ENCODE measurements around the gene CAPN11.
"Not testable (repeated sequence)": the region's sequence is repeated elsewhere in the genome, so short reads cannot be mapped to it uniquely, and the experiment has no call there.

The CAPN11 gene

DNA sequence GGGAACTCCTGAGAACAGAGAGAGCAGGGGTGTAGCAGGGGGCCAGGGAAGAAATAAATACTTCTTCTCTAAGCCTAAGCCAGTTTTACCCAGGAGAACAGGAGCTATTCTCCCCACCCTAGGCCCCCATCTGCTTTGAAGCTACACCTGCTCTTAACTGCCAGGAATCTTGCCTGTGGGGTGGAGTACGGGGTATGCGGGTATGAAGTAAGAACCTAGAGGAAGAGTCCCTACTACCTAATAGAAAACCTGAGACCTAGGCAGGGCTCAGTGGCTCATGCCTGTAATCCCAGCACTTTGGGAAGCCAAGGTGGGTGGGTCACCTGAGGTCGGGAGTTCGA, 66.3 kb downstream of the CAPN11 start:
- in situ Hi-C loops (cut with MboI; ENCODE audit: low sequenced_read_pairs): no loop called here

DNA sequence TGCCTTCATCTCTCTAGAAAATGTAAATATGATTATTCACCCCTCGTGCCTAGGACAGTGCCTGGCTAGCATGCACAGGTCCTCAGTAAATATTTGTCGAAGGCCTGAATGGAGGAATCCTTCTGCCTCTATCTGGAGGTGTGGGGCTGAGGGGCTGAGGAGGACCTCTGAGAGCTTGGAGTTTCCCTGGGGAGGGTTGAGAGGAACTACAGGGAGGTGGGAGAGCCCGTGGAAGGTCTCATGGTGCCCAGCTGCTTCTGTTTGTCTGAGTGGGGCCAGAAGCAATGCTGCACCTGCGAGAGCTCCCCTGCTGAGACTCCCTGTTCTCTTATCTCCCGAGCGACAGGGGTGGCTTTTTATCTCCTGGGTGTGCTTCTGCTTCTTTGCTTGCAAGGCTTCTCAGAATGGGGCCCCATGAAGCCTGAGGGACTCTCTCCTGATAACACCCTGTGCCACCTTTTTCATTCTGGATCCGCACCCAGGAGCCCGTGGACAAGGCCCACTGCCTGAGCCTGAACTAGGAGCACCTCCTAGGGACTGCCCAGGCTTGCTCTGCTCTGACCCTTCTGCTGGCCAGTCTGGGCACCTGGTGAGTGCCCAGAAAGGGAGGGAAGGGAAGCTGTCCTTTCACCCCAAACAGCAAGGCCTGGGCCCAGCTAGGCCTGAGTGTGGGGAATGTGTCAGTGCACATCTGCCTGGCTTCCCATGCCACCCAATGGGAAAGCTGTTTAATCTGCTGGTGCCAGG, 67.1 kb downstream of the CAPN11 start:
- in situ Hi-C loops (cut with MboI; ENCODE audit: low sequenced_read_pairs): no loop called here

DNA sequence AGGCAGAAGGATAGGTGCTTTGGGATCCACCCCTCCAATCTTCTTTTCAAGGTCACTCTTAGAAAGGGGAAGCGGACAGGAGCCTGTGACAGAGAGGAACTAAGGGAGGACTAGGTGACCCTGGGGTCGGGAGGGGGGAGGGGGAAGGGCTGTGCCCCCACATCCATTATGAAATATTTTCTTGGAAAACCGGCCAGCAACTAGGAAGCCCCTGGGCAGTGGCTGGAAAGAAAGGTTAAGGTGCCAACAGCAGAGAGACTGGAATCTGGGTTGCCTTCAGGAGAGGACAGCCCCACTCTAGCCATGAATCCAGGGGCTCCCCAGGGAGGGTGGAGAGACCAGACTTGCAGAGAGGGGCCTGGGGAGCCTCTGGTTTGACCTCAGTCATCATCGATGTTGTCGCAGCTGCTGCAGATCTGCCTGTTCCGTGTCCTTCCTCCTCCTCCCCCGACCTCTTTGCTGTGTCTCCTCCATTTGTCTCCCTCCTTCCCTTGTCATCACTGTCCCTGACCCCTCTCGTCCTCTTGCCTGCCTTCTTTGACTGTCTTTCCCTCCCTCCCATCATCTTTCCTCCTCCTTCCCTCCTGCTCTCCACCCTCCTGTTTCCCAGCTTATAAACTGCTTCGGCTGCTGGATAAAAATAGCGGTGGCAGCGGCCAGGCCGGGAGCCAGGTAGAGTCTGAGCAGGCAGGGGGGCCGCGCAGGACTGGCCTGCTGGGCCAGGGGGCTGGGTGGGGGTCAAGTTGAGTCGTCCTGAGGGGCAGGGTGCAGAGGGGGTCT, 67.9 kb downstream of the CAPN11 start:
- in situ Hi-C loops (cut with MboI; ENCODE audit: low sequenced_read_pairs): no loop called here

GRCh38 chr6:44227148-44227793, 68.7 kb downstream of the CAPN11 start:
- in situ Hi-C loops (cut with MboI; ENCODE audit: low sequenced_read_pairs): no loop called here

GRCh38 chr6:44228031-44228430, 69.4 kb downstream of the CAPN11 start:
- in situ Hi-C loops (cut with MboI; ENCODE audit: low sequenced_read_pairs): no loop called here

DNA sequence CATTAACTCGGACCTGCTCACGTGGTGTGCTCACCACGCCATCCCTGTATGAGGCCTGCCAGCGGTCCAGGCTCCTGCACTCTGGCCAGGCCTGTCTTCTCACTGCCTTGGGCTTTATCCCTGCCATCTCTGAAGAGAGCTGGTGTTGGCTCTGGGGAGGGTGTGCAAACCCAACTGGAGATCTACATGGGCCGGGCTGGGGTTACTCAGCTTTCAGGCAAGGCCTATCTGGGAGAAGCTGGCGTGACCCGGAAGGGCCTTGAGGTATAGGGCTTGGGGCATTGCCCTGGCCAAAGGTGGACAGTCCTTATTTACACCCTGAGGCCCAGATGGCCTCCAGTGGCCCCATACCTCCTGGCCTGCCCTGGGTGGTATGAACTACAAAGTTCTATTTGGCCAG, 69.8 kb downstream of the CAPN11 start:
- in situ Hi-C loops (cut with MboI; ENCODE audit: low sequenced_read_pairs): no loop called here

- in situ Hi-C loops (cut with MboI; ENCODE audit: low sequenced_read_pairs): no loop called here
These were observed 70.2 kb downstream of the CAPN11 start for GRCh38 chr6:44228836-44229235.

DNA sequence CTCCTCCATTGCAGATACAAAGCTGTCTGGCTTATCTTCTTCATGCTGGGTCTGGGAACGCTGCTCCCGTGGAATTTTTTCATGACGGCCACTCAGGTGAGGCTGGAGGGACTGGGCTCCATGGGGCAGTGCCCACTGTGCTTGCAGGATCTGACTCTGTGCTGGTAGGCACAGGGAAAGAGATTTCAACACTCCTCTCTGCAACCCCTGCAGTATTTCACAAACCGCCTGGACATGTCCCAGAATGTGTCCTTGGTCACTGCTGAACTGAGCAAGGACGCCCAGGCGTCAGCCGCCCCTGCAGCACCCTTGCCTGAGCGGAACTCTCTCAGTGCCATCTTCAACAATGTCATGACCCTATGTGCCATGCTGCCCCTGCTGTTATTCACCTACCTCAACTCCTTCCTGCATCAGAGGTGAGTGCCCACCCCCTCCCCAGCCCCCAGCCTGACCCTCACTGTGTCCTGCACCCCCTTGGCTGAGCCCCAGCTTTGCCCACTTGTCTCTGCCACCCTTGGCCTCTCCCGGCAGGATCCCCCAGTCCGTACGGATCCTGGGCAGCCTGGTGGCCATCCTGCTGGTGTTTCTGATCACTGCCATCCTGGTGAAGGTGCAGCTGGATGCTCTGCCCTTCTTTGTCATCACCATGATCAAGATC, 70.9 kb downstream of the CAPN11 start:
- in situ Hi-C loops (cut with MboI; ENCODE audit: low sequenced_read_pairs): no loop called here

- in situ Hi-C loops (cut with MboI; ENCODE audit: low sequenced_read_pairs): no loop called here
These were observed 71.5 kb downstream of the CAPN11 start for GRCh38 chr6:44230034-44230675.

- in situ Hi-C loops (cut with MboI; ENCODE audit: low sequenced_read_pairs): not testable (repeated sequence)
These were observed 72.8 kb downstream of the CAPN11 start for GRCh38 chr6:44231426-44231825.

- in situ Hi-C loops (cut with MboI; ENCODE audit: low sequenced_read_pairs): no loop called here
These were observed 74.3 kb downstream of the CAPN11 start for GRCh38 chr6:44232676-44233566.

GRCh38 chr6:44233567-44234100, 75.0 kb downstream of the CAPN11 start:
- in situ Hi-C loops (cut with MboI; ENCODE audit: low sequenced_read_pairs): no loop called here
